Measurements from ENCODE around the gene PPL. TPM values are rescaled to one million over a fixed set of nuclear protein-coding genes. Genes with fewer than 3 reads are reported as not detected.

The PPL gene
- total RNA-seq, 1 experiment from 2014 or later: 0.04 TPM

DNA sequence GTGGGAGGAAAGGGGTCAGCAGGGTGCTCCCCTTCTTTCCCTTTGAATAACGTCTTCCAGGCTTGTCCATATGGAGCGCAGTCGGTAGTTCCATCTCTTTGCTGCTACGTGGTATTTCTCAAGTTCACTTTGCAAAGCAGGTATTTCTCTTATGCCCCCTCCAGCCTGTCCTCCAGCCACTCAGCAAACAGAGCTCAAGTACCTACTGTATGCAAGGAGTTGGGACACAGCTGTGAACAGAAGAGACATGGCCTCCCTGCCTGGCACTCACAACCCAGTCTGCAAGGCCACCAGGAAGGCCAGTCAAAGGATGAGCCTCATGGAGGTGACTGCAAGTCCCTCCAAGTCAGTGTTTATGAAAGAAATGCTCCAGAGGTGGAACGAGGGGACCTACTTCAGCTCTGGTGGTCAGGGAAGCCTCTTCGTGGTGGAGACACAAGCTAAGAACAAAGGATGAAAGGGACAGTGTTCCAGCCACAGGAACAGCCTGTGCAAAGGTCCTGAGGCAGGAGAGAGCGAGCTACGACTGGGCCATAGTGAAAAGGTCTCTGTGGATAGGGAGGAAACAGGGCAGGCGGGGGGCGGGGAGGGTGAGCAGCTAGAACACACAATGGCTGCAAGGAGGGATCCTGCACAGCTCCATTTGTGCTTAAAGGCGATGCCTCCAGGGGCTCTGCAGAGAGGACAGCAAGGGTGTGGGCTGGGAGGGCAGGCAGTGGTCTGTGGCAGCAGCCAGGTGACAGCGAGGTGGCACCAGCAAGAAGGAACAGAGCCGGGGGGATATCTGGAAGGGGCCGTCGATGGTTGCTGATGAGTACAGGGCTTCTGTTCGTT lies 32.6 kb downstream of the PPL start:
- Histone ChIP-seq H3K4me1 (ENCODE audit: insufficient read depth, low read length, poor library complexity, severe bottlenecking) (no peaks in the 10 kb centered on the region), H3K27me3 (replicated peaks; ENCODE audit: insufficient read depth, low read depth, low read length, poor library complexity) (no peaks in the 10 kb centered on the region), H3K36me3 (ENCODE audit: insufficient read depth, low read length, poor library complexity, severe bottlenecking) (no peaks in the 10 kb centered on the region), H3K27ac (ENCODE audit: low read depth, low read length, poor library complexity, severe bottlenecking) (no peak overlapping the region), H3K4me3 (ENCODE audit: low read depth, low read length, poor library complexity, severe bottlenecking) (no peak overlapping the region), H3K9me3 (ENCODE audit: low read depth, low read length, poor library complexity, severe bottlenecking) (no peaks in the 10 kb centered on the region)
- no peak for DNase-seq (ENCODE audit: low spot score)
- intact Hi-C loops (cut with micrococcal nuclease; ENCODE audit: unreplicated experiment): no loop called here
- TF ChIP-seq, protein P1, sequence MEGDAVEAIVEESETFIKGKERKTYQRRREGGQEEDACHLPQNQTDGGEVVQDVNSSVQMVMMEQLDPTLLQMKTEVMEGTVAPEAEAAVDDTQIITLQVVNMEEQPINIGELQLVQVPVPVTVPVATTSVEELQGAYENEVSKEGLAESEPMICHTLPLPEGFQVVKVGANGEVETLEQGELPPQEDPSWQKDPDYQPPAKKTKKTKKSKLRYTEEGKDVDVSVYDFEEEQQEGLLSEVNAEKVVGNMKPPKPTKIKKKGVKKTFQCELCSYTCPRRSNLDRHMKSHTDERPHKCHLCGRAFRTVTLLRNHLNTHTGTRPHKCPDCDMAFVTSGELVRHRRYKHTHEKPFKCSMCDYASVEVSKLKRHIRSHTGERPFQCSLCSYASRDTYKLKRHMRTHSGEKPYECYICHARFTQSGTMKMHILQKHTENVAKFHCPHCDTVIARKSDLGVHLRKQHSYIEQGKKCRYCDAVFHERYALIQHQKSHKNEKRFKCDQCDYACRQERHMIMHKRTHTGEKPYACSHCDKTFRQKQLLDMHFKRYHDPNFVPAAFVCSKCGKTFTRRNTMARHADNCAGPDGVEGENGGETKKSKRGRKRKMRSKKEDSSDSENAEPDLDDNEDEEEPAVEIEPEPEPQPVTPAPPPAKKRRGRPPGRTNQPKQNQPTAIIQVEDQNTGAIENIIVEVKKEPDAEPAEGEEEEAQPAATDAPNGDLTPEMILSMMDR (conservative IDR thresholded peaks at IDR 0.05; ENCODE audit: low read depth, low read length): no peak
- no peak for TF ChIP-seq EZH2 (IDR thresholded peaks at IDR 0.05; ENCODE audit: borderline replicate concordance, low read depth, low read length, poor library complexity, severe bottlenecking)
- no TSS peak for BruUV-seq (replicated peaks)
- ChIA-PET CTCF (interaction anchor here (0.6 kb wide), 1 partner anchor 696 kb away, joined by 7 read pairs; no protein-coding TSS in a partner anchor), POLR2A (ENCODE audit: low non-redundant PET) (no interaction called here)

DNA sequence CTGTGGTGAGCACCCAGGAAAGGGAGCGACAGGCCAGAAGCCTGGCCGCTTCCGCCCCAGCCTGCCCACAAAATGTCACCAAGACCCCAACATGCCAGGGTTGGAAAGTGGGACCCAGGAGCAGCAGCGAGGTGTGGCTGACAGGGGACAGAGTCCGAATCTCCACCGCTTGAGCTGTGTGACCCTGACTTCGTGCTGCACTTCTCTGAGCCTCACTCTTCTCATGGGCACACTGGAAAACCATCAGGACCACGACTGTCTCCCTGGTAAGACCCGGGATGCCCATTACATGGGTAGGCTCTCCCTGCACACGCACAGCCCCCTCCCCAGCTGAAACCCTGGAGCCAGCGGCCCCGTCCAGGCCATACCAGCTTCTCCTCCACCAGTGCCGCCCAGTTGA lies 34.9 kb downstream of the PPL start:
- Histone ChIP-seq H3K36me3 (ENCODE audit: insufficient read depth, low read length, poor library complexity, severe bottlenecking) (no peaks in the 10 kb centered on the region), H3K27ac (ENCODE audit: low read depth, low read length, poor library complexity, severe bottlenecking) (no peak overlapping the region), H3K9me3 (ENCODE audit: low read depth, low read length, poor library complexity, severe bottlenecking) (no peaks in the 10 kb centered on the region), H3K4me1 (ENCODE audit: insufficient read depth, low read length, poor library complexity, severe bottlenecking) (no peaks in the 10 kb centered on the region), H3K4me3 (ENCODE audit: low read depth, low read length, poor library complexity, severe bottlenecking) (no peak overlapping the region), H3K27me3 (replicated peaks; ENCODE audit: insufficient read depth, low read depth, low read length, poor library complexity) (no peaks in the 10 kb centered on the region)
- intact Hi-C loops (cut with micrococcal nuclease; ENCODE audit: unreplicated experiment): no loop called here
- DNase-seq (ENCODE audit: low spot score): no peak
- CTCF ChIA-PET: no interaction called here
- POLR2A ChIA-PET (ENCODE audit: low non-redundant PET): no interaction called here
- BruUV-seq (replicated peaks): no TSS peak
- no peak for TF ChIP-seq EZH2 (IDR thresholded peaks at IDR 0.05; ENCODE audit: borderline replicate concordance, low read depth, low read length, poor library complexity, severe bottlenecking)
- TF ChIP-seq, protein P1 (conservative IDR thresholded peaks at IDR 0.05; ENCODE audit: low read depth, low read length): no peak

DNA sequence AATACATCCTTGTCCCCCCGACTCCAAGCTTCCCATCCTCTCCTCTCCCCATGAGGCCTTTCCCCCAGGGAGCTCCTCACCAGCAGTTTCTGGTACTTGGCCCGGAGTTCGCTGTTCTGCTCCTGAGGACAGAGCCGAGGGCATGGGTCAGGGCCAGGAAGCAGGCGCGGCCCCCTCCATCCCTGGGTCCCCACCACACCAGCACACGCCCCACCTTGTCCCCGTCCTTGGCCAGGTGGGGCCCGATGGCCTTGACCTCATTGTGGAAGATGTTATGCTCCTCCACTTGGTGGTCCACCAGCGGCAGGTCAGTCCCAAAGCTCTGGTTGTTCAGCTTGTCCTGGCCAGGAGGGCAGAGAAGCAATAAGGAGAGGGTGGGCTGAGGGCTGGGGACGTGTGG lies 36.2 kb downstream of the PPL start:
- ChIA-PET CTCF (no interaction called here), POLR2A (ENCODE audit: low non-redundant PET) (no interaction called here)
- H3K4me1 ChIP-seq (ENCODE audit: insufficient read depth, low read length, poor library complexity, severe bottlenecking): no peaks in the 10 kb centered on the region
- BruUV-seq (replicated peaks): no TSS peak
- H3K36me3 ChIP-seq (ENCODE audit: insufficient read depth, low read length, poor library complexity, severe bottlenecking): no peaks in the 10 kb centered on the region
- H3K27ac ChIP-seq (ENCODE audit: low read depth, low read length, poor library complexity, severe bottlenecking): no peak overlapping the region
- DNase-seq (ENCODE audit: low spot score): no peak
- H3K9me3 ChIP-seq (ENCODE audit: low read depth, low read length, poor library complexity, severe bottlenecking): no peaks in the 10 kb centered on the region
- no peaks in the 10 kb centered on the region for H3K27me3 ChIP-seq (replicated peaks; ENCODE audit: insufficient read depth, low read depth, low read length, poor library complexity)
- TF ChIP-seq, protein P1 (conservative IDR thresholded peaks at IDR 0.05; ENCODE audit: low read depth, low read length): no peak
- no peak for TF ChIP-seq EZH2 (IDR thresholded peaks at IDR 0.05; ENCODE audit: borderline replicate concordance, low read depth, low read length, poor library complexity, severe bottlenecking)
- intact Hi-C loops (cut with micrococcal nuclease; ENCODE audit: unreplicated experiment): no loop called here
- no peak overlapping the region for H3K4me3 ChIP-seq (ENCODE audit: low read depth, low read length, poor library complexity, severe bottlenecking)
